GM19193 (cell line): Measurements from ENCODE around the gene UBAC1.

Experiments
- POLR2A ChIP-seq: IDR thresholded peaks from 4 replicates; pipeline ENCODE4 v1.6.1; 2011; ENCODE audit not compliant: insufficient read depth, insufficient read length; ENCODE audit errors: extremely low read depth

The UBAC1 gene

GRCh38 chr9:135973277-135974219, 12.4 kb upstream of the UBAC1 start:
- TF ChIP-seq POLR2A, result no peak

GRCh38 chr9:135971892-135972291, 10.7 kb upstream of the UBAC1 start:
- TF ChIP-seq POLR2A, result no peak

GRCh38 chr9:135971111-135971766, 10.1 kb upstream of the UBAC1 start:
- no peak for TF ChIP-seq POLR2A

- no peak for TF ChIP-seq POLR2A
Measured at GRCh38 chr9:135970128-135970815, 9.1 kb upstream of the UBAC1 start.

GRCh38 chr9:135969064-135969683, 8.0 kb upstream of the UBAC1 start:
- TF ChIP-seq POLR2A, result no peak

- no peak for TF ChIP-seq POLR2A
Measured at GRCh38 chr9:135968601-135969000, 7.4 kb upstream of the UBAC1 start.

GRCh38 chr9:135968083-135968476, 6.9 kb upstream of the UBAC1 start:
- no peak for TF ChIP-seq POLR2A

- TF ChIP-seq POLR2A, result no peak
Measured at GRCh38 chr9:135965124-135965756, 4.1 kb upstream of the UBAC1 start.

- TF ChIP-seq POLR2A, result no peak
Measured at GRCh38 chr9:135963938-135964337, 2.8 kb upstream of the UBAC1 start.

GRCh38 chr9:135963338-135963737, 2.2 kb upstream of the UBAC1 start:
- no peak for TF ChIP-seq POLR2A

- TF ChIP-seq POLR2A, result no peak
Measured at GRCh38 chr9:135962696-135963307, 1.6 kb upstream of the UBAC1 start.

- TF ChIP-seq POLR2A, result no peak
Measured at GRCh38 chr9:135961811-135962695, 880 bp upstream of the UBAC1 start.
